Skin epidermis (tissue), 12 donors: ENCODE results near the gene DNAJC11.

Experiments used
- H3K27ac ChIP-seq, 21 experiments: fragments of 200-600 bp; sonication (generic) in 11 of 21; one replicate each; pipeline ENCODE4 v1.5.0; 2020; ENCODE audit warnings: mild to moderate bottlenecking in 3 of 21, inconsistent platforms in 2 of 21, moderate library complexity in 2 of 21
- H3K4me3 ChIP-seq, 7 experiments: fragments of 200-600 bp; sonication (generic) in 2 of 7; one replicate each; pipeline ENCODE4 v1.5.0; 2020; ENCODE audit warnings: inconsistent platforms in 2 of 7, mild to moderate bottlenecking in 2 of 7, moderate library complexity in 1 of 7

DNAJC11 gene

GRCh38 chr1:6591644-6592043 lies 110.0 kb downstream of the DNAJC11 start:
- no peak overlapping the region for H3K4me3 ChIP-seq
- peak overlapping the region in 1 of 21 experiments; percentile 20 for H3K27ac ChIP-seq

GRCh38 chr1:6591222-6591621 lies 110.4 kb downstream of the DNAJC11 start:
- Histone ChIP-seq H3K4me3 (no peak overlapping the region), H3K27ac (peak overlapping the region in 1 of 21 experiments; percentile 20)

- Histone ChIP-seq H3K4me3 (no peak overlapping the region), H3K27ac (no peak overlapping the region)
These were observed 111.6 kb downstream of the DNAJC11 start for GRCh38 chr1:6590046-6590445.

- H3K4me3 ChIP-seq = no peak overlapping the region
- peak overlapping the region in 5 of 21 experiments; percentile 10 to 37 (median 24) for H3K27ac ChIP-seq
These were observed 112.6 kb downstream of the DNAJC11 start for GRCh38 chr1:6588893-6589520.

GRCh38 chr1:6588128-6588892 lies 113.3 kb downstream of the DNAJC11 start:
- no peak overlapping the region for H3K4me3 ChIP-seq

GRCh38 chr1:6587261-6588005 lies 114.2 kb downstream of the DNAJC11 start:
- Histone ChIP-seq H3K4me3 (no peak overlapping the region), H3K27ac (peak overlapping the region in 4 of 21 experiments; percentile 16 to 51 (median 36))

More at GRCh38 chr1:6588128-6588892, 113.3 kb downstream of the DNAJC11 start:
- peak overlapping the region in 4 of 21 experiments; percentile 1 to 51 (median 24) for H3K27ac ChIP-seq

GRCh38 chr1:6586404-6586816 lies 115.2 kb downstream of the DNAJC11 start:
- Histone ChIP-seq H3K27ac (no peak overlapping the region), H3K4me3 (no peak overlapping the region)

- Histone ChIP-seq H3K27ac (no peak overlapping the region), H3K4me3 (no peak overlapping the region)
These were observed 115.8 kb downstream of the DNAJC11 start for GRCh38 chr1:6585841-6586240.

- no peak overlapping the region for H3K4me3 ChIP-seq
- no peak overlapping the region for H3K27ac ChIP-seq
These were observed 116.4 kb downstream of the DNAJC11 start for GRCh38 chr1:6585081-6585722.
